ENCODE measurements around the gene DIDO1. TPM values are rescaled to one million over a fixed set of nuclear protein-coding genes. Genes with fewer than 3 reads are reported as not detected.

DIDO1 gene
- total RNA-seq, 1 donor from 2014 or later = 37.9 TPM

GRCh38 chr20:62879275-62880146 lies 46.8 kb downstream of the DIDO1 start:
- no peaks in the 10 kb centered on the region for H3K36me3 ChIP-seq (ENCODE audit: control insufficient read depth, insufficient read depth, low read length)
- peaks cover 5% of the 10 kb centered on the region for H3K27me3 ChIP-seq (ENCODE audit: control insufficient read depth, insufficient read depth, low read length)
- no peak for DNase-seq (ENCODE audit: low read depth)
- TF ChIP-seq CTCF (IDR thresholded peaks at IDR 0.05; ENCODE audit: insufficient read depth, low read length, poor library complexity, severe bottlenecking) = no peak
- H3K4me3 ChIP-seq (ENCODE audit: low read depth, low read length) = no peak overlapping the region

GRCh38 chr20:62878244-62879038 lies 47.9 kb downstream of the DIDO1 start:
- no peak for DNase-seq (ENCODE audit: low read depth)
- Histone ChIP-seq H3K27me3 (ENCODE audit: control insufficient read depth, insufficient read depth, low read length) (peaks cover 5% of the 10 kb centered on the region), H3K36me3 (ENCODE audit: control insufficient read depth, insufficient read depth, low read length) (no peaks in the 10 kb centered on the region), H3K4me3 (ENCODE audit: low read depth, low read length) (no peak overlapping the region)
- TF ChIP-seq CTCF (IDR thresholded peaks at IDR 0.05; ENCODE audit: insufficient read depth, low read length, poor library complexity, severe bottlenecking) = no peak

- Histone ChIP-seq H3K36me3 (ENCODE audit: control insufficient read depth, insufficient read depth, low read length) (no peaks in the 10 kb centered on the region), H3K4me3 (ENCODE audit: low read depth, low read length) (no peak overlapping the region), H3K27me3 (ENCODE audit: control insufficient read depth, insufficient read depth, low read length) (peaks cover 5% of the 10 kb centered on the region)
- no peak for TF ChIP-seq CTCF (IDR thresholded peaks at IDR 0.05; ENCODE audit: insufficient read depth, low read length, poor library complexity, severe bottlenecking)
- no peak for DNase-seq (ENCODE audit: low read depth)
Observed at GRCh38 chr20:62876902-62877816, 49.1 kb downstream of the DIDO1 start.

- Histone ChIP-seq H3K27me3 (ENCODE audit: control insufficient read depth, insufficient read depth, low read length) (peaks cover 5% of the 10 kb centered on the region), H3K36me3 (ENCODE audit: control insufficient read depth, insufficient read depth, low read length) (no peaks in the 10 kb centered on the region), H3K4me3 (ENCODE audit: low read depth, low read length) (no peak overlapping the region)
- TF ChIP-seq CTCF (IDR thresholded peaks at IDR 0.05; ENCODE audit: insufficient read depth, low read length, poor library complexity, severe bottlenecking) = no peak
- DNase-seq (ENCODE audit: low read depth) = no peak
Observed at GRCh38 chr20:62876501-62876901, 49.8 kb downstream of the DIDO1 start.

- Histone ChIP-seq H3K4me3 (ENCODE audit: low read depth, low read length) (no peak overlapping the region), H3K27me3 (ENCODE audit: control insufficient read depth, insufficient read depth, low read length) (peaks cover 5% of the 10 kb centered on the region), H3K36me3 (ENCODE audit: control insufficient read depth, insufficient read depth, low read length) (no peaks in the 10 kb centered on the region)
- TF ChIP-seq CTCF (IDR thresholded peaks at IDR 0.05; ENCODE audit: insufficient read depth, low read length, poor library complexity, severe bottlenecking) = peak; percentile 46
- DNase-seq (ENCODE audit: low read depth) = no peak
Observed at GRCh38 chr20:62875419-62876361, 50.6 kb downstream of the DIDO1 start.

All from kidney epithelial cell (primary cell).